Psoas muscle (tissue), 8 donors: ENCODE results near the gene CNDP1. TPM values are rescaled to one million over a fixed set of nuclear protein-coding genes. Genes with fewer than 3 reads are reported as not detected.

Experiments used
- ATAC-seq, 4 donors: fragments of 200-7000 bp; cut with Tn5 transposase; one replicate each; pipeline ENCODE4 v1.9.1; 2020; ENCODE audit warnings: moderate library complexity in 3 of 4, mild to moderate bottlenecking in 2 of 4
- DNase-seq, 2 donors: peaks; one replicate each; pipeline ENCODE4 v3.0.0-alpha.2; 2020
- H3K27ac ChIP-seq: fragments of 200-600 bp; one replicate; pipeline ENCODE4 v1.8.0; 2022
- H3K27me3 ChIP-seq, 3 donors: fragments of 200-600 bp in 1 of 3; one replicate each; pipeline versions ENCODE4 v1.6.1 to v1.8.0; 2013 to 2022; ENCODE audit warnings: low read length in 2 of 3, mild to moderate bottlenecking in 2 of 3, moderate library complexity in 1 of 3; ENCODE audit not compliant: insufficient read depth in 3 of 3
- H3K36me3 ChIP-seq, 2 donors: fragments of 200-600 bp in 1 of 2; one replicate each; pipeline versions ENCODE4 v1.6.1 to v1.8.0; 2013 to 2022; ENCODE audit warnings: low read depth in 1 of 2, mild to moderate bottlenecking in 1 of 2, moderate library complexity in 1 of 2; ENCODE audit not compliant: insufficient read depth in 1 of 2
- H3K4me1 ChIP-seq: fragments of 200-600 bp; one replicate; pipeline ENCODE4 v1.8.0; 2022
- H3K4me3 ChIP-seq: fragments of 200-600 bp; one replicate; pipeline ENCODE4 v1.8.0; 2022; ENCODE audit warnings: mild to moderate bottlenecking
- H3K9me3 ChIP-seq: fragments of 200-600 bp; one replicate; pipeline ENCODE4 v1.8.0; 2022
- WGBS, 3 donors: extraction: QIAGEN DNeasy Blood & Tissue Kit; methylation state at CpG; one replicate each; pipeline versions ENCODE4 v1.1.6 to v1.1.7; 2013; 5-methylcytosine and 5-hydroxymethylcytosine counted together
- intact Hi-C, 2 donors: fragments of 100-400 bp; cut with DNase I; formaldehyde crosslinking; loops; one replicate each; pipeline versions ENCODE4 v1.11.0 to v1.14.2; 2022
- polyA plus RNA-seq, 3 donors: library from polyadenylated mRNA; stranded (reverse); fragments of 200-250 nt; gene quantifications; one replicate each; pipeline ENCODE4 v1.2.3, GENCODE V29; 2013
- total RNA-seq, 4 donors: library from RNA; stranded (reverse); fragmentation: NEBNext Ultra II Directional in 2 of 4; extraction: Animal tissue kit (Norgen Biotek cat#: 25700) in 2 of 4; gene quantifications; one replicate each; pipeline versions ENCODE4 v1.2.1 to v1.2.4, GENCODE V29; 2021 to 2023
- TF ChIP-seq, protein P1 (sequence below): fragments of 200-600 bp; IDR thresholded peaks from one replicate; pipeline ENCODE4 v1.8.0; 2022; ENCODE audit warnings: antibody characterized with exemption
- donor health status: healthy with polysubstance abuse.
- donor health status: DM: no; HTN: no; CAD: no; lungs with moderate emphysema.
- donor health status: Bipolar disorder and iron deficiency.
- donor health status: healthy.
- donor health status: DM: yes; HTN: yes; CAD: no.
- donor health status: DM: no; HTN: no; CAD: no.
- donor health status: DM: no; HTN: no; CAD: no.
- donor health status: DM: yes; HTN: yes; CAD: no.

Gene CNDP1
- total and polyA plus RNA-seq, 7 donors = 0.04 TPM; not detected in 6

DNA sequence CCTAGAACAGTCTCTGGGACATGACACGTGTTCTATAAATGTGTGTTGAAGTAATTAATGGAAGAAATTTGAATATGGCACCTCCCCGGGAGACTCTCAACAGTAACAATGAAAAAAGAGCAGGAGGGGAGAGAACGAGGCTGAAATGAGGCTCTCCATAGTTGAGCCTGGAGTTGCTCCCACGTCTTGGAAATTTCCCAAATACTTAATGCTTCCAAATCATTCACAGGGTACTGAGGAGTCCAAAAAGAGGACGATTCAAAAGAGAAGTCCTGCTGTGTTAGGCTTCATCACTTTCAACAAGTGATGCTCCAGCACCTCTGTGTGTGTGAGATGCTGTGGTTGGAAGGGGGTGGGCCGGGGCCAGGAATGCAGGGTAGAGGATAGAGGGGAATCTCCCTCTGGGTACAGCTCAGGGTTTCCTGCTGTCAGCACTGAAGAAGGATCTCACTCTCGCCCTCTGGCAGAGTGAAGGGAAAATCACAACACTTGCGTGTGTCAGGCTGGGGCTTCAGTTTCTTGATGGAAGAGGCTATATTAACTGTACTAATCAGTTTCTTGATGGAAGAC is 45.3 kb downstream of the CNDP1 start:
- H3K4me3 ChIP-seq = no peak overlapping the region
- H3K9me3 ChIP-seq = no peaks in the 10 kb centered on the region
- DNase-seq (no peak), ATAC-seq (no peak)
- H3K27me3 ChIP-seq = peaks cover 0 to 12% (median 0%) of the 10 kb centered on the region in 3 donors
- intact Hi-C loops = no loop called here
- no peaks in the 10 kb centered on the region for H3K4me1 ChIP-seq
- 10 to 17% (median 15%) methylated on average over 8 of the region's 8 CpGs for WGBS, 3 donors
- TF ChIP-seq, protein P1, sequence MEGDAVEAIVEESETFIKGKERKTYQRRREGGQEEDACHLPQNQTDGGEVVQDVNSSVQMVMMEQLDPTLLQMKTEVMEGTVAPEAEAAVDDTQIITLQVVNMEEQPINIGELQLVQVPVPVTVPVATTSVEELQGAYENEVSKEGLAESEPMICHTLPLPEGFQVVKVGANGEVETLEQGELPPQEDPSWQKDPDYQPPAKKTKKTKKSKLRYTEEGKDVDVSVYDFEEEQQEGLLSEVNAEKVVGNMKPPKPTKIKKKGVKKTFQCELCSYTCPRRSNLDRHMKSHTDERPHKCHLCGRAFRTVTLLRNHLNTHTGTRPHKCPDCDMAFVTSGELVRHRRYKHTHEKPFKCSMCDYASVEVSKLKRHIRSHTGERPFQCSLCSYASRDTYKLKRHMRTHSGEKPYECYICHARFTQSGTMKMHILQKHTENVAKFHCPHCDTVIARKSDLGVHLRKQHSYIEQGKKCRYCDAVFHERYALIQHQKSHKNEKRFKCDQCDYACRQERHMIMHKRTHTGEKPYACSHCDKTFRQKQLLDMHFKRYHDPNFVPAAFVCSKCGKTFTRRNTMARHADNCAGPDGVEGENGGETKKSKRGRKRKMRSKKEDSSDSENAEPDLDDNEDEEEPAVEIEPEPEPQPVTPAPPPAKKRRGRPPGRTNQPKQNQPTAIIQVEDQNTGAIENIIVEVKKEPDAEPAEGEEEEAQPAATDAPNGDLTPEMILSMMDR = no peak
- no peaks in the 10 kb centered on the region for H3K36me3 ChIP-seq
- no peak overlapping the region for H3K27ac ChIP-seq

DNA sequence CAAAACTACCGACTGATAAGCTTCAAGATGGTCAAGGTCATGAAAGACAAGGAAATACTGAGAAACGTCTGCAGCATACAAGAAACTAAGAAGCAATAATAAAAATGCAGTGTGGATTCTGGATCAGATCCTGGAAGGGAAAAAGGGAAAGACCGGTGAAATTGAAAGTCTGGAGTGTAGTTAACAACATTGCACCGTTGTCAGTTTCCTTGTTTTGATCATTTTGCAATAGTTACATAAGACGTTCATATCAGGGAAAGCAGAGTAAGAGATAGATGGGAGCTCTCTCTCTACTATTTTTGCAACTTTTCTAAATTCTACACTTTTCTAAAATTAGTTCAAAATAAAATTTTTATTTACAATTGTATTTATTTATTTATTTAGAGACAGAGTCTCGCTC is 48.3 kb downstream of the CNDP1 start:
- 71 to 77% (median 74%) methylated on average over 6 of the region's 6 CpGs for WGBS, 3 donors
- no peak overlapping the region for H3K27ac ChIP-seq
- H3K27me3 ChIP-seq = peaks cover 0 to 11% (median 0%) of the 10 kb centered on the region in 3 donors
- H3K4me1 ChIP-seq = no peaks in the 10 kb centered on the region
- H3K36me3 ChIP-seq = no peaks in the 10 kb centered on the region
- intact Hi-C loops = no loop called here
- no peak overlapping the region for H3K4me3 ChIP-seq
- TF ChIP-seq, protein P1 = no peak
- DNase-seq (no peak), ATAC-seq (no peak)
- H3K9me3 ChIP-seq = no peaks in the 10 kb centered on the region

DNA sequence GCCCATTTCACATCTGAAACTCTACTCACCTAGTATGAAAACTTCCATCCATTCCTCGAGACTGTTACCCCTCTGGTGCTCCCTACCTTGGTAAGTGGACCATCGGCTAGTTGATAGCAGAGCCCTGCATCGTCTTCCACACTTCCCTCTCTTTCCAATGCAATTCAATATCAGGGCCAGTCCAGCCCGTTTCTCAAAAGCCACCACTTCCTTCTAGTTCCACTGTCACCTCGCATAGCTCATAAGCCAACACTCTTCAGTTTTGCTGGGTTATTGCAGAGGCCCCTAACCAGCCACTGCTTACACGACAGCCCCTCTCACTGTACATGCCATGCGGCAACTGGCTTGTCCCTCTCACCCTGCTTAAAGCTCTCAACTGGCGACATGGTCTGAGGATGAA is 53.1 kb downstream of the CNDP1 start:
- no peak for DNase-seq
- no peak overlapping the region for H3K27ac ChIP-seq
- H3K9me3 ChIP-seq = no peaks in the 10 kb centered on the region
- no peak overlapping the region for H3K4me3 ChIP-seq
- peaks cover 0 to 4% of the 10 kb centered on the region in 2 donors for H3K36me3 ChIP-seq
- no peaks in the 10 kb centered on the region for H3K4me1 ChIP-seq
- no peaks in the 10 kb centered on the region for H3K27me3 ChIP-seq
- intact Hi-C loops = no loop called here
- no peak for ATAC-seq
- WGBS, 3 donors = 73 to 80% (median 76%) methylated on average over 8 of the region's 8 CpGs
- TF ChIP-seq, protein P1 = no peak

DNA sequence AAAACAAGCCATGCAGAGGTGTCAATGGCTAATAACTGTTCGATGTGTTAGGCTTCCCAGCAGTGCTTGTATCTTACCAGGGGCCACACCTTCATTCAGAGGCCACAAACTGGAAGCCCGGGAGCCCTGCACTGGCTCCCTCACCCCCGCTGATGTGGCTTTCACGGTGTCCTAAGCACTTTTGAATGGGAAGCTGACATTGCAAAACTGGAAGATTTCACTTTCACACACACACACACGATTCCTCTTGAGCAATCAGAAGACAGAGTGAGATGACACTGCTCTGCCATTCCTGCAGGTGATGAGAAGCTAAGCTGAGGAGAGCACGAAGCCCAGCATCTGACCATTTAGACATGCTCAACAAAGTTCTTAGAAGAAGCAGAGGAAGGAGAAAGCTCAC is 54.7 kb downstream of the CNDP1 start:
- H3K4me3 ChIP-seq = no peak overlapping the region
- WGBS, 3 donors = 61 to 72% (median 62%) methylated on average over 6 of the region's 6 CpGs
- peaks cover 0 to 18% of the 10 kb centered on the region in 2 donors for H3K36me3 ChIP-seq
- intact Hi-C loops = no loop called here
- H3K9me3 ChIP-seq = no peaks in the 10 kb centered on the region
- ATAC-seq (no peak), DNase-seq (no peak)
- H3K4me1 ChIP-seq = peaks cover under 1% of the 10 kb centered on the region
- H3K27ac ChIP-seq = no peak overlapping the region
- TF ChIP-seq, protein P1 = no peak
- H3K27me3 ChIP-seq = no peaks in the 10 kb centered on the region

DNA sequence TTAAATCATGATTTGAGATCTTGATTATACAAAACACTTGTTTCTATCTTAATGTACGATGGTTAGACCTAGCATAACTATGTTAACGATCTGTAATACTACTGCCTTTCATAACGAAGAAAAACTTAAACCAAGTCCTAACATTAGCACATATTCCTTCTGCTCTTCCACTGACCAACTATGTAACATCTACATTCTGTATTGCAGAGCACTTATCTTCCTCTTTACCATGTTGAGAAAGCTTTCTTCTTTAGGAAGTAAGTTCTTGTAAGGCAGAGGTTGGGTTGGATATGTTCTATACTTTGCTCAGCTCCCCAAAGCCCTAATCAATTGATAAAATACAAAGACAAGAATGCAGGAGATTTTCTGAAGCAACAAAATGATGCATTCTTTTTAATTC is 55.5 kb downstream of the CNDP1 start:
- intact Hi-C loops = loop anchor here (10.0 kb wide), 1 partner anchor 95 kb away; the partner anchor contains the start of gene CNDP2 (in 2 of the 2)
- no peaks in the 10 kb centered on the region for H3K27me3 ChIP-seq
- ATAC-seq = no peak

More for the DNA sequence above, 55.5 kb downstream of the CNDP1 start:
- peaks cover 0 to 26% of the 10 kb centered on the region in 2 donors for H3K36me3 ChIP-seq
- no peak for DNase-seq
- no peak overlapping the region for H3K27ac ChIP-seq
- 86% methylated on average over 3 of the region's 3 CpGs for WGBS, 3 donors
- TF ChIP-seq, protein P1 = no peak
- H3K4me1 ChIP-seq = peaks cover 8% of the 10 kb centered on the region
- H3K4me3 ChIP-seq = no peak overlapping the region
- H3K9me3 ChIP-seq = no peaks in the 10 kb centered on the region
